Loucy (cell line): ENCODE data around the gene MGAT5.

Source experiments
- H2AFZ ChIP-seq: fragments of 200-600 bp; sonication (generic); 2 replicates; pipeline ENCODE4 v1.6.0; 2016; ENCODE audit warnings: antibody characterized with exemption, mild to moderate bottlenecking, low read length, moderate library complexity
- H3F3A ChIP-seq: fragments of 200-600 bp; 2 replicates; pipeline ENCODE4 v1.6.0; 2016; ENCODE audit warnings: antibody characterized with exemption, low read depth, mild to moderate bottlenecking
- H3K27me3 ChIP-seq: fragments of 200-600 bp; sonication (generic); 2 replicates; pipeline ENCODE4 v1.6.1; 2014; ENCODE audit warnings: low read length, mild to moderate bottlenecking; ENCODE audit not compliant: insufficient read depth, poor library complexity, severe bottlenecking
- H3K36me3 ChIP-seq: fragments of 200-600 bp; sonication (generic); 2 replicates; pipeline ENCODE4 v1.6.1; 2016; ENCODE audit warnings: low read length; ENCODE audit not compliant: insufficient read depth
- H3K4me1 ChIP-seq: fragments of 200-600 bp; sonication (generic); 2 replicates; pipeline ENCODE4 v1.5.1; 2014; ENCODE audit warnings: low read length, mild to moderate bottlenecking; ENCODE audit not compliant: insufficient read depth, poor library complexity, severe bottlenecking
- H3K4me2 ChIP-seq: fragments of 200-600 bp; sonication (generic); 2 replicates; pipeline ENCODE4 v1.6.0; 2014; ENCODE audit warnings: antibody characterized with exemption, low read length, low read depth, mild to moderate bottlenecking; ENCODE audit not compliant: poor library complexity, severe bottlenecking
- H3K4me3 ChIP-seq: fragments of 200-600 bp; sonication (generic); 2 replicates; pipeline ENCODE4 v1.5.1; 2014; ENCODE audit warnings: low read length, mild to moderate bottlenecking, mixed read lengths; ENCODE audit not compliant: poor library complexity, severe bottlenecking
- H3K79me2 ChIP-seq: fragments of 200-600 bp; sonication (generic); 2 replicates; pipeline ENCODE4 v1.6.1; 2014; ENCODE audit warnings: low read length; ENCODE audit not compliant: insufficient read depth
- H3K9ac ChIP-seq: fragments of 200-600 bp; sonication (generic); 2 replicates; pipeline ENCODE4 v1.6.0; 2014; ENCODE audit warnings: mild to moderate bottlenecking, low read depth, low read length, moderate library complexity; ENCODE audit not compliant: poor library complexity, severe bottlenecking
- H3K9me2 ChIP-seq: fragments of 200-600 bp; sonication (generic); replicated peaks from 2 replicates; pipeline ENCODE4 v1.6.1; 2016; ENCODE audit warnings: low read depth, low read length, mixed read lengths
- H3K9me3 ChIP-seq: fragments of 200-600 bp; sonication (generic); 2 replicates; pipeline ENCODE4 v1.6.1; 2014; ENCODE audit warnings: mild to moderate bottlenecking, antibody characterized with exemption, low read length, low read depth; ENCODE audit not compliant: insufficient read depth
- H4K20me1 ChIP-seq: fragments of 200-600 bp; sonication (generic); 2 replicates; pipeline ENCODE4 v1.6.0; 2014; ENCODE audit warnings: antibody characterized with exemption, low read length, mild to moderate bottlenecking; ENCODE audit not compliant: insufficient read depth, poor library complexity, severe bottlenecking
- CTCF ChIP-seq: fragments of 200-600 bp; sonication (generic); conservative IDR thresholded peaks from 2 replicates; pipeline ENCODE4 v1.5.1; 2014; ENCODE audit warnings: mild to moderate bottlenecking, antibody characterized with exemption, low read length
- EZH2phosphoT487 ChIP-seq: fragments of 200-600 bp; IDR thresholded peaks from 2 replicates; pipeline ENCODE4 v1.6.1; 2018; ENCODE audit warnings: antibody characterized with exemption, mild to moderate bottlenecking, moderate library complexity, borderline replicate concordance

The MGAT5 gene

GRCh38 chr2:134385195-134385594 lies 131.3 kb downstream of the MGAT5 start:
- H3K9me2 ChIP-seq = no peaks in the 10 kb centered on the region
- peaks cover 8% of the 10 kb centered on the region; the same call in 1 of the 2 replicates for H3K36me3 ChIP-seq
- H3K27me3 ChIP-seq = no peaks in the 10 kb centered on the region

GRCh38 chr2:134386310-134386709 lies 132.4 kb downstream of the MGAT5 start:
- Histone ChIP-seq H3K36me3 (peaks cover 8% of the 10 kb centered on the region; the same call in 1 of the 2 replicates), H3K9me2 (no peaks in the 10 kb centered on the region), H3F3A (no peaks in the 10 kb centered on the region), H3K4me3 (no peak overlapping the region), H3K4me1 (peaks cover 2% of the 10 kb centered on the region), H3K9me3 (no peaks in the 10 kb centered on the region), H2AFZ (no peak overlapping the region), H3K4me2 (no peak overlapping the region), H3K9ac (no peak overlapping the region), H3K79me2 (no peaks in the 10 kb centered on the region), H4K20me1 (no peaks in the 10 kb centered on the region), H3K27me3 (no peaks in the 10 kb centered on the region)
- TF ChIP-seq CTCF (no peak), EZH2phosphoT487 (no peak)

More at GRCh38 chr2:134385195-134385594, 131.3 kb downstream of the MGAT5 start:
- no peaks in the 10 kb centered on the region for H3K9me3 ChIP-seq
- no peaks in the 10 kb centered on the region for H3K79me2 ChIP-seq
- no peak overlapping the region for H3K9ac ChIP-seq
- no peaks in the 10 kb centered on the region for H4K20me1 ChIP-seq
- no peaks in the 10 kb centered on the region for H3K4me1 ChIP-seq
- H3K4me2 ChIP-seq = no peak overlapping the region
- H3F3A ChIP-seq = no peaks in the 10 kb centered on the region
- no peak overlapping the region for H3K4me3 ChIP-seq
- no peak overlapping the region for H2AFZ ChIP-seq
- TF ChIP-seq CTCF (no peak), EZH2phosphoT487 (no peak)

- no peak overlapping the region for H3K9ac ChIP-seq
- no peak overlapping the region for H3K4me2 ChIP-seq
Measured at GRCh38 chr2:134389381-134389780, 135.5 kb downstream of the MGAT5 start.

More at GRCh38 chr2:134389381-134389780, 135.5 kb downstream of the MGAT5 start:
- TF ChIP-seq EZH2phosphoT487 (no peak), CTCF (no peak)
- Histone ChIP-seq H3F3A (no peaks in the 10 kb centered on the region), H3K9me2 (no peaks in the 10 kb centered on the region), H4K20me1 (no peaks in the 10 kb centered on the region), H3K4me1 (peaks cover 13% of the 10 kb centered on the region), H3K27me3 (no peaks in the 10 kb centered on the region), H2AFZ (no peak overlapping the region), H3K36me3 (peaks cover 8% of the 10 kb centered on the region; the same call in 1 of the 2 replicates), H3K9me3 (no peaks in the 10 kb centered on the region), H3K4me3 (no peak overlapping the region), H3K79me2 (no peaks in the 10 kb centered on the region)
